HG03521 (cell line): ENCODE results near the gene TRA2A.

Source experiments
- ATAC-seq: cut with Tn5 transposase; IDR thresholded peaks from one replicate; pipeline ENCODE4 v1.9.1; 2021; ENCODE audit warnings: mild to moderate bottlenecking, moderate library complexity; ENCODE audit not compliant: unreplicated experiment

The TRA2A gene

DNA sequence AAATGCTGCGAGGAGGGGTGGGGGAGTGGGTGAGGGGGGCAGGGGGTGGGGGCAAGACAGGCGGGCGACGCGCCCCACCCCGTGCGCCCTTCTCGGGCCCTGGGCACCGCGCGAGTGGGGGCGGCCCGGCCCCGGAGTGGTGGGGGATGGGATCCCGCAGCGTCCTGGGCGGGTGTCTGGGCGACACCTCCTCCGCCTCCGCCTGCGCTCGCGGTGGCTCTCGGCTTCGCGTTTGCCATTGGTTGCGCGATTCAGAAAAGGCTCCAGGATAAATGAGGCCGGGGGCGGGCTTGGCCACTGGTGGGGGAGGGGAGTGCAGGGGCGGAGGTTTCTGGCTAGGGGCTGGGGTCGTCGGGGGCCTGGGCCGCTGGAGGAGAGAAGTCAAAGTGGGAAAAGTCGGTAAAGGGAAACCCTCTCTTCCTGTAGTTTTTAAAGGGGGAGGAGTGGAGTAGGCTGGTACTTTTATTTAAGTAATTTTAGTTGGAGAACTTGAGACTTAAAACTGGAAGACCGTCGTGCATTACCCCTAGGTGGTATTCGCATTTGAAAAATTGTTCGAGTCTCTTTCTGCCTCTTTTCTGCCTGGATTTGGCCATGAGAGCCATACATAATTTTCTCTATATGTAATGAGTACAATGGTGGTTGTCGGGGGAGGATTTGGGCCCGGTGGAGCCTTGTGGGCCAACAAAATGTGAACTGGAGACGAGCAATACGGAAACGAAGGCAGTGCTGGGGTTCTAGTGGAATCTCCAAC, 60.5 kb downstream of the TRA2A start:
- no peak for ATAC-seq

- ATAC-seq: no peak
Observed at GRCh38 chr7:23470330-23471105, 61.3 kb downstream of the TRA2A start, which contains the start of gene IGF2BP3. Gene IGF2BP3, minus strand, starts transcription at chr7:23470491. Its CDS starts 381 bp downstream, at chr7:23470110.

DNA sequence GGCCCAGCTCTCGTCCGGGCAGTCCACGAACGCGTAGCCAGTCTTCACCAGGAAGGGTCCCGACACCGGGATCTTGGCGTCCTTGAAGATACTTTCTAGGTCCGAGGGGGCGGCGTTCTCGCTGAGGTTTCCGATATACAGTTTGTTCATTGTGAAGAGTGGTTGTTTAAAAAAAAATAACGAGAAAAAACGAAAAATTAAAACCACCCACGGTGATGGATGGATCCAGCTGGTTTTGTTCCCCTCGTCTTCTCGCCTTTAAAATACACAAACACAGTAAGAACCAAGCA, 61.9 kb downstream of the TRA2A start:
- ATAC-seq: no peak

- ATAC-seq: peak; percentile 21
Observed at GRCh38 chr7:23469150-23469960, 62.4 kb downstream of the TRA2A start.

GRCh38 chr7:23468526-23469149, 63.1 kb downstream of the TRA2A start:
- no peak for ATAC-seq

- no peak for ATAC-seq
Observed at GRCh38 chr7:23467806-23468525, 63.8 kb downstream of the TRA2A start.

DNA sequence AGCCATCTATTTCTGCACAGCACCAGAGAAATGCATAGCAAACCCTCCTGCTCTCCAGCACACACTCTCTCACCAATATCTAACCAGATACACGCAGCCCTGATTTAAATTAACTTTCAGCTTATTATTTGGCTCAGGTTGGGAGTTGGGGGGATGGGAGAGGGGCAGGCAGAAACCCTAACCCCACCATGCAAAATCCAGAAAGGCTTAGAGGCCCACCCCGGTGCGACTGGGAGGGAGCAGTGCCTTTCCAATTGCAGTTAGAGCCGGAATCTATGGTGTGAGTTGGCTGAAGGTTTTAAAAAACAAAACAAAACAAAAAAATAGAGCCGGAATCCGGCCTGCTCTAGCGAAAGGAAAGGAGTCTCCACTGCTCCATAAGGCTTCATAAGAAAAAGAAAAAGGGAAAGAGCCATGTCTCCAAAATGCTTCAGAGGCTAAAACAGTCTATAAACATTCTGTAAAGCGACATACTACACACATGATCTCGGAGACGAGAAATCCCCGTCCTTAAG, 64.4 kb downstream of the TRA2A start:
- ATAC-seq: no peak

DNA sequence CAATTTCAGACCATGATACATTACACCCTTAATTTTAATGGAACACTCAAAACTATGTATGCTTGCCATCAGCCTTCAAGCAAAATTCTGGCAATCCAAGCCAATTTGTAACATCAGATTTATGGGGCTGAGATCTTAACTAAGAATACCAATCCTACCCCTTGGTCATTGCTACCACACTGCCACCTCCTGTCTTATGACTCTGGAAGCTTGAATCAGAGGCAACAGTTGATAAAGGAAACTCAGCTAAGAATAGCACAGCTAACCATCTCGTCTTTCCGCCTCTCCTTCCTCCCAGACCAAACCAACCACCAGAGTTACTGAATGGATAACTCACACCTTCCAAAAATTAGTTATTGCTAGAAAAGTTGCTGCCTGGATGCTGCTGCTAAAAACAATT, 68.9 kb downstream of the TRA2A start:
- no peak for ATAC-seq

DNA sequence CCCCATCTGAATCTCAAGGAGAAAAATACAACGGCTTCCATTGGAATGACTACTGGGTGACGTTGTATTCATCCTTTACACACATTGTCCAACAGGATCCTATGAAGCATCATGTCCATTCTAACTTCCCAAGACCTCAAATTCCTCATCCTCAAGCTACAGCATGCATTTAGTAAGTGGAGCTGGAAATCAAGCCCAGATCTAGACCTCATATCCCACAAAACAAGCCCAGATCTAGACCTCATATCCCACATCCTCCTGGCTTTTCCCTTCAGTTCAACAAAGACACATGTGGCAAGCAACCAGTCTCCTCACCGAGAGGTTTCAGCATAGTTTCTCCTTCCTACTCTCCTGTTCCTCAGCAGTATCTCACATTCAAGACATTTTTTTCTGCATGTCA, 73.7 kb downstream of the TRA2A start:
- no peak for ATAC-seq

- ATAC-seq: no peak
Observed at GRCh38 chr7:23456093-23456492, 75.7 kb downstream of the TRA2A start.

DNA sequence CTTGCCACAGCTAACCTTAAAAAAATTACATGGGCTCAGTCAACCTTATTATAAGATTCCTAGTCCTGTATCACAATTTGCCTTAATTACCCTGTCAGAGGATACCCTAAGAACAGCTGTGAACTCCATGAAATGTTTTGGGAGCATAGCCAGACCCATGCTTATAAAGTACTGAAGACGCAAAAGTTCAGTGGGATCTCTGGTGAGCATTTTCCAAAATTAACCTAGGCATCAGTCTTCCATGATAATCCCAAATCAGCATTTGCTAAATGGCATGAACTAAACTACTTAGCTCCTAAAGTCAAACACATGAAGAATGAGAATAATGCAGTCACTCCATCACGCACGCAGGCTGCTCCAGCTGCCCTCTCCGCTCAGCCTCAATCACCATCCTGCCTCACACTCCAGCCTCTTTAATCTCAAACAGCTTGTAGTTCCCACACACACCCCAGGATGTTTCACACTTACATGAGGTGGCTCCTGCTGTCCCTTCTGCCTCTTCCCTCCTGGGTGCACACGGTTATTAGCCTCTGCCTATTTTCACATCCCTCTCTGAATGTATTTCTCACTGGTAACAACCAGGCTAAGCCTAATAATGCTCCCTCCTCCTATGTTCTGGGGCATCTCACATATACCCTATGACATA, 76.8 kb downstream of the TRA2A start:
- ATAC-seq: no peak
